ENCODE measurements around the gene RAB8B. TPM values are rescaled to one million over a fixed set of nuclear protein-coding genes. Genes with fewer than 3 reads are reported as not detected.

The RAB8B gene
- total RNA-seq, 1 experiment from 2014 or later, result 11.7 TPM

DNA sequence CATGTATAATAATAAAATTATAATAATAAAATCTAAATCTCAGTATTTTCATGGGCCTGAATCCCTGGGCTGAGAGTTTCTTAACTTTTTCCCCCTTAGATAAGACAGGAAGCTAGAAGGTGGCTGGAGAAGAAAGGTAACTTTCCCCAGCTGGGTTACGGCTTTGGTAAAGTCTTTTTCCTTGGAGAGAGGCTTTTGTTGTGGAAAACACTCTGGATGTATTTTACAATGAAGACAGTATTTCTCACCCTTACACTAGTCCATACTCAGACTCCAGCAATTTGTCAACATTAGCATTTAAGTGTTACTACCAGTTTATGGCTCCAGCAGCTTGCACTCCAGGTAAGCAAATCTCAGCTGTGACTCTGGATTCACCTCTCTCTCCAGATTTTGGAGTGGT, 122.9 kb downstream of the RAB8B start:
- H3K4me1 Mint-ChIP-seq (ENCODE audit: insufficient read depth, unreplicated experiment), result no peaks in the 10 kb centered on the region
- ChIA-PET CTCF (no interaction called here), POLR2A (interaction anchor here (1.3 kb wide), 1 partner anchor 14 kb away, joined by 3 read pairs; no protein-coding TSS in a partner anchor)
- H3K27me3 Mint-ChIP-seq (ENCODE audit: insufficient read depth, unreplicated experiment), result no peaks in the 10 kb centered on the region
- H3K27ac Mint-ChIP-seq (ENCODE audit: low read depth, unreplicated experiment), result no peak overlapping the region
- no peak for TF ChIP-seq CTCF (IDR thresholded peaks at IDR 0.05; ENCODE audit: unreplicated experiment)
- DNase-seq (ENCODE audit: unreplicated experiment), result no peak
- intact Hi-C loops (cut with micrococcal nuclease), result no loop called here
- H3K9me3 Mint-ChIP-seq (ENCODE audit: unreplicated experiment), result no peaks in the 10 kb centered on the region
- H3K4me3 Mint-ChIP-seq (ENCODE audit: unreplicated experiment), result no peak overlapping the region
- BruUV-seq (replicated peaks), result no TSS peak
- H3K36me3 Mint-ChIP-seq (ENCODE audit: insufficient read depth, unreplicated experiment), result no peaks in the 10 kb centered on the region

- Mint-ChIP-seq H3K4me3 (ENCODE audit: unreplicated experiment) (no peak overlapping the region), H3K27me3 (ENCODE audit: insufficient read depth, unreplicated experiment) (no peaks in the 10 kb centered on the region), H3K9me3 (ENCODE audit: unreplicated experiment) (no peaks in the 10 kb centered on the region), H3K36me3 (ENCODE audit: insufficient read depth, unreplicated experiment) (no peaks in the 10 kb centered on the region), H3K27ac (ENCODE audit: low read depth, unreplicated experiment) (no peak overlapping the region), H3K4me1 (ENCODE audit: insufficient read depth, unreplicated experiment) (no peaks in the 10 kb centered on the region)
- no TSS peak for BruUV-seq (replicated peaks)
- ChIA-PET CTCF (interaction anchor here (0.5 kb wide), 1 partner anchor 78 kb away, joined by 3 read pairs; no protein-coding TSS in a partner anchor), POLR2A (no interaction called here)
- no peak for DNase-seq (ENCODE audit: unreplicated experiment)
- intact Hi-C loops (cut with micrococcal nuclease), result no loop called here
- TF ChIP-seq CTCF (IDR thresholded peaks at IDR 0.05; ENCODE audit: unreplicated experiment), result no peak
Measured at GRCh38 chr15:63313825-63314224, 124.4 kb downstream of the RAB8B start.

DNA sequence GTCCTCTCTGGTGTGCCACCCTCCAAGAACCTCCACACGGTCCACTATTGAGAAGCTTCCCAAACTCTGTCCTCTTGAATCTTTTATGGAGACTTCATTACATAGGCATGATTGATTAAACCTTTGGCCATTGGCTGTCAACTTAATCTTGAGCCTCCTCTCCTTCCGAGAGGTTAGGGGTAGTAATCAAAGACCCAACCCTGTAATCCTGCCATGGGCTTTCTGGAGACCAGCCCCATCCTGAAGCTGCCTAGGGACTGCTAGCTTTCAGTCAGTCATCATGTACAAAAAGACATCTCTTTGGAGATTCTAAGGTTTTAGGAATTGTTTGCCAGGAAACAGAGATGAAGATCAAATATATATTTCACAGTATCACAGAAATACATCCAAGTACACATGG, 125.0 kb downstream of the RAB8B start:
- no peak overlapping the region for H3K27ac Mint-ChIP-seq (ENCODE audit: low read depth, unreplicated experiment)
- TF ChIP-seq CTCF (IDR thresholded peaks at IDR 0.05; ENCODE audit: unreplicated experiment), result no peak
- no peaks in the 10 kb centered on the region for H3K36me3 Mint-ChIP-seq (ENCODE audit: insufficient read depth, unreplicated experiment)
- POLR2A ChIA-PET, result no interaction called here
- CTCF ChIA-PET, result interaction anchor here (0.5 kb wide), 1 partner anchor 77 kb away, joined by 3 read pairs; no protein-coding TSS in a partner anchor
- H3K9me3 Mint-ChIP-seq (ENCODE audit: unreplicated experiment), result no peaks in the 10 kb centered on the region
- BruUV-seq (replicated peaks), result no TSS peak
- no peaks in the 10 kb centered on the region for H3K27me3 Mint-ChIP-seq (ENCODE audit: insufficient read depth, unreplicated experiment)
- H3K4me1 Mint-ChIP-seq (ENCODE audit: insufficient read depth, unreplicated experiment), result no peaks in the 10 kb centered on the region
- intact Hi-C loops (cut with micrococcal nuclease), result no loop called here
- H3K4me3 Mint-ChIP-seq (ENCODE audit: unreplicated experiment), result no peak overlapping the region
- DNase-seq (ENCODE audit: unreplicated experiment), result no peak

Other genes with a start within 250 kb of the RAB8B start
- 67.8 and 70.4 TPM in 2 replicates for gene TPM1, start 146.9 kb upstream of the RAB8B start, total RNA-seq (2022)
- 9.9 and 16.3 TPM in 2 replicates for gene LACTB, start 67.7 kb upstream of the RAB8B start, total RNA-seq (2022)
- gene RPS27L, start 32.1 kb upstream of the RAB8B start, total RNA-seq (2022), result 154 and 172 TPM in 2 replicates
- 5.2 and 8.2 TPM in 2 replicates for gene APH1B, start 88.0 kb downstream of the RAB8B start, total RNA-seq (2022)
- 19.6 and 20.3 TPM in 2 replicates for gene CA12, start 192.2 kb downstream of the RAB8B start, total RNA-seq (2022)